Measurements from ENCODE around the gene HSPA12A. TPM values are rescaled to one million over a fixed set of nuclear protein-coding genes. Genes with fewer than 3 reads are reported as not detected.

The HSPA12A gene
- polyA plus RNA-seq, 3 donors, result 33.4 to 56.2 (median 38.9) TPM

GRCh38 chr10:116626815-116627214 is 115.6 kb downstream of the HSPA12A start:
- DNase-seq (ENCODE audit: extremely low read depth in 1 of 11, low read depth in 9 of 11, low spot score in 4 of 11), result no peak

DNA sequence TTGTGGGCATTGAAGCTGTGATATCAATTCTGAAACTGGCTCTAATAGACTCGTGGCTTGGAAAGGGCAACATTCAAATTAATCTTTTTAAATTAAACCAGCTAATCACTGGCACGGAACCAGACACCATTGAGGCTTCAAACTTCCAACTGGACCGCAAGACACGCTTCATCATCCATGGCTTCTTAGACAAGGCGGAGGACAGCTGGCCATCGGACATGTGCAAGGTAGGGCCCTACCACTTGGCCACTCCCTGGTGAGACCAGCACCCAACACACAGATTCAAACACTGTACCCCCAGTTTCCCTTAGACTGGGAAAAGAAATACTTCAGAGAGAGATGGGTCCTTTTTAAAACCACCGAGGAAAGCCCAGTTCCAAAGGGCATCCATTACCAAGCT is 116.5 kb downstream of the HSPA12A start:
- no peak for DNase-seq (ENCODE audit: extremely low read depth in 1 of 11, low read depth in 9 of 11, low spot score in 4 of 11)

DNA sequence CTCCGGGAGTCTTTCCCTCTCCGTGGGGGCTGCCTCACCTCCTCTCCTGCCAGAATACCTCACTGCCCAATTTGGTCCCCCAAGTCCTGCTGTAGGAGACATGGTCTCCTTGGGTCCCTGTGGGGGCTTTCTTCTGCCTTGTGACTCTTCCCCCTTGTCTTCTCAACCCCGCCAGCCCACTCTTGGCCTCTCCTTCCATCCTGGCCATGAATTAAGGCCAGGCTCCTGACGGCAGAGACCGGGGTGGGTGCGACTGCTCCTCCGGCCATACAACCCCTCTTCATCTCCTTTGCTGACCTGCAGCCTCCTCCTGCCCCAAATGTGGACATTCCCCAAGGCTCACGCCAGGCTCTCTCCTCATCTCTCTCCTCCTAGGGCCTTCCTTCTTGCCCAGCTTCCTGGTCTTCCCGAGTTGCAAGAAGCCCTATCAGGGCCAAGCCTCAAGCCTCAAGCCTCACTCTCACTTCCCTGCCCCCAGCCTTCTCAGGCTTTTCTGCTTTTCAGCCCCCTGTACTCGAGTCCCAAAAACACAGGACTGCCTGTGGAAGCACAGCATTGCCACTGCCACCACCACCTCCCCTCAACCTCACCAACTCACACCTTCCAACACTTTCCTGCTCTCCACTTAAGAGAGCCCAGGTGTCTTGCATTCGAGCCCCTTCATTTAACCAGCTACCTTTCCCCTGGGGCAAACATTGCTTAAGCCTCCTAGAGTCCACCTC is 120.3 kb downstream of the HSPA12A start:
- DNase-seq (ENCODE audit: extremely low read depth in 1 of 11, low read depth in 9 of 11, low spot score in 4 of 11), result no peak

DNA sequence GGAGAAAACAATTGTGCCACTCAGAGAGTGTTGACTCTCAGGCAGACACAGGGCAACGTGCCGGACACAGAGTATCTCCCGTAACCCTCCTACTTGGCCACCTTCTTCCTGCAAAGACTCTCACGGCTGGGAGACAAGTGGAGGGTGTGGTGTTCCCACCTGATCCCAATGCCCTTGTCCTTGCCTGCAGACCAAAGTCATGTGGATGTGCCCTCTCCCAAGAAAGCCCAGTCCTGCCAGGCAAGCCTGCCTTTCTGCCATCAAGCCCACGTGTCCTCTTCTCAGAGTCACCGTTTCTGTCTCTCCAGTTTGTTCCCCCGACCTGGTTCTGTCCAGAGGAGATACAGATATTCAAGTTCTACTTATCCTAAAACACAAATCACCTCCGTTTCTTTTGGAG is 120.9 kb downstream of the HSPA12A start:
- DNase-seq (ENCODE audit: extremely low read depth in 1 of 11, low read depth in 9 of 11, low spot score in 4 of 11), result no peak

Other genes starting within 250 kb of the HSPA12A start
- gene PNLIP, start 196.6 kb downstream of the HSPA12A start, polyA plus RNA-seq (ENCODE audit: insufficient read length in 3 of 3), result not detected
- gene PNLIPRP1, start 151.6 kb downstream of the HSPA12A start, polyA plus RNA-seq (ENCODE audit: insufficient read length in 3 of 3), result under 1 TPM in 2 of 3 donors, not detected in 1; 0.15 to 0.23 TPM
- gene PNLIPRP2, start 121.6 kb downstream of the HSPA12A start, polyA plus RNA-seq (ENCODE audit: insufficient read length in 3 of 3), result under 1 TPM in 1 of 3 donors, not detected in 2; 0.10 TPM
- 1 to 10 TPM; 3.0 to 4.0 (median 4.0) TPM for gene ENO4, start 106.9 kb upstream of the HSPA12A start, polyA plus RNA-seq (ENCODE audit: insufficient read length in 3 of 3)

Data from renal cortex interstitium (tissue), 11 donors.